Trophoblast cell (in vitro differentiated cells and primary cell): ENCODE results near the gene PTPRJ.

Source experiments
- DNase-seq, 2 donors: peaks; one replicate each; pipeline ENCODE4 v3.0.0-alpha.2; 2016
- H2AFZ ChIP-seq: 2 replicates; pipeline ENCODE4 v1.6.1; 2013; ENCODE audit warnings: low read length, moderate library complexity, mild to moderate bottlenecking; ENCODE audit not compliant: insufficient read depth, poor library complexity
- H2AK5ac ChIP-seq: 2 replicates; pipeline ENCODE4 v1.6.1; 2013; ENCODE audit warnings: mild to moderate bottlenecking, low read length
- H2BK120ac ChIP-seq: 2 replicates; pipeline ENCODE4 v1.6.1; 2013; ENCODE audit warnings: low read length, mild to moderate bottlenecking, moderate library complexity; ENCODE audit not compliant: insufficient read depth, poor library complexity
- H2BK12ac ChIP-seq: 2 replicates; pipeline ENCODE4 v1.6.1; 2013; ENCODE audit warnings: mild to moderate bottlenecking, low read length, moderate library complexity
- H2BK5ac ChIP-seq: 2 replicates; pipeline ENCODE4 v1.6.1; 2013; ENCODE audit warnings: low read length, low read depth, moderate library complexity, mild to moderate bottlenecking; ENCODE audit not compliant: poor library complexity
- H3K14ac ChIP-seq: 2 replicates; pipeline ENCODE4 v1.6.1; 2013; ENCODE audit warnings: mild to moderate bottlenecking, low read length
- H3K18ac ChIP-seq: 2 replicates; pipeline ENCODE4 v1.6.1; 2013; ENCODE audit warnings: mild to moderate bottlenecking, low read length
- H3K23ac ChIP-seq: 2 replicates; pipeline ENCODE4 v1.6.1; 2013; ENCODE audit warnings: low read length
- H3K27ac ChIP-seq: 2 replicates; pipeline ENCODE4 v1.5.1; 2013; ENCODE audit warnings: low read depth, mild to moderate bottlenecking, inconsistent platforms, low read length, moderate library complexity
- H3K27me3 ChIP-seq: 2 replicates; pipeline ENCODE4 v1.6.1; 2013; ENCODE audit warnings: inconsistent platforms, mild to moderate bottlenecking, low read length, moderate library complexity; ENCODE audit not compliant: insufficient read depth
- H3K36me3 ChIP-seq, 2 experiments: 1 replicate in 1 of 2; 2 replicates in 1 of 2; pipeline ENCODE4 v1.6.1; 2013; ENCODE audit warnings: low read length in 2 of 2, mild to moderate bottlenecking in 2 of 2, moderate library complexity in 1 of 2; ENCODE audit not compliant: insufficient read depth in 2 of 2, control insufficient read depth in 1 of 2
- H3K4ac ChIP-seq: 2 replicates; pipeline ENCODE4 v1.6.1; 2013; ENCODE audit warnings: low read depth, mild to moderate bottlenecking, low read length, moderate library complexity
- H3K4me1 ChIP-seq, 2 experiments: 1 replicate in 1 of 2; 2 replicates in 1 of 2; pipeline ENCODE4 v1.6.1; 2013; ENCODE audit warnings: low read length in 2 of 2, mild to moderate bottlenecking in 2 of 2, moderate library complexity in 1 of 2; ENCODE audit not compliant: insufficient read depth in 2 of 2, control insufficient read depth in 1 of 2
- H3K4me2 ChIP-seq: 2 replicates; pipeline ENCODE4 v1.6.1; 2013; ENCODE audit warnings: inconsistent platforms, mild to moderate bottlenecking, low read length, moderate library complexity
- H3K4me3 ChIP-seq: 2 replicates; pipeline ENCODE4 v1.5.1; 2013; ENCODE audit warnings: mild to moderate bottlenecking, low read depth, low read length, inconsistent platforms
- H3K79me1 ChIP-seq: one replicate; pipeline ENCODE4 v1.6.1; 2013; ENCODE audit warnings: low read length
- H3K79me2 ChIP-seq: 2 replicates; pipeline ENCODE4 v1.6.1; 2013; ENCODE audit warnings: low read length, mild to moderate bottlenecking; ENCODE audit not compliant: control insufficient read depth, insufficient read depth, poor library complexity
- H3K9ac ChIP-seq: 2 replicates; pipeline ENCODE4 v1.6.1; 2013; ENCODE audit warnings: mild to moderate bottlenecking, low read length
- H3K9me3 ChIP-seq: 2 replicates; pipeline ENCODE4 v1.6.1; 2013; ENCODE audit warnings: low read depth, mild to moderate bottlenecking, control low read depth, inconsistent platforms, low read length; ENCODE audit not compliant: insufficient read depth
- H4K12ac ChIP-seq: 2 replicates; pipeline ENCODE4 v1.6.1; 2013; ENCODE audit warnings: low read depth, mild to moderate bottlenecking, low read length, moderate library complexity
- H4K8ac ChIP-seq: 2 replicates; pipeline ENCODE4 v1.6.1; 2013; ENCODE audit warnings: low read depth, mild to moderate bottlenecking, low read length, moderate library complexity
- H4K91ac ChIP-seq: one replicate; pipeline ENCODE4 v1.6.1; 2013; ENCODE audit warnings: low read depth, mild to moderate bottlenecking, low read length, moderate library complexity
- WGBS: extraction: QIAGEN DNeasy Blood & Tissue Kit; methylation state at CpG from one replicate; pipeline ENCODE4 v1.1.7; 2013; ENCODE audit warnings: missing lambda C conversion rate; ENCODE audit not compliant: insufficient read length, insufficient coverage; ENCODE audit errors: extremely low coverage; 5-methylcytosine and 5-hydroxymethylcytosine counted together

Gene PTPRJ

DNA sequence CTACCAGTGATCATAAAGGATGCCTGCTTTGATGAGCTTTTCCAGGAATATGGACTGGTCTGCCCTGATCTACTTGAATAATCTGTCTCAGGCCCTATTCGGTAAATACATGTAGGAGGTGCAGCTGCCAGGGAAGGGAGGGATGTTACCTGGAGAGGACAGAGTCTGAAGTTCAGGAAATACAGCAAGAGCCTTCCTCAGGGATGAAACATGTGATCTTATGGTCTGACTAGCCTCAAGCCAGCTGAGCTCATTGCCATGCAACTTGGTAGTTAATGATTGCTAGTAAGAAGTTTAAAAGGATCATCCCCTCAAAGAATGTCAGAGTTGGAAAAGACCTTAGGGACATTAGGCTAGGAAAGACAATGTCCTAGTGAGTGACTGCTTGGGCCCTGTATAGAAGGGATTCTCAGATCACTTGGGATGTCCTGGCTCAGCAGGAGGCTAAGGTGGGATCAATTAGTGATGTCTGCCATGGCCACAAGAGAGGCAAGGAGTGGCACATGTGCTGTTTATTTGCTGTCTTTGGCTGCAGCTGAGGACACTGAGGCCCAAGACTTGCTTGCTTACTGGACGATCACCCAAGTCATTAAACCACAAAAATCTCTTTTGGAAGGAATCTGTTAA, 18.5 kb downstream of the PTPRJ start:
- H3K36me3 ChIP-seq, result no peaks in the 10 kb centered on the region
- WGBS, result no CpG with 5 or more reads among the region's 2 CpGs
- H2AK5ac ChIP-seq, result no peak overlapping the region

DNA sequence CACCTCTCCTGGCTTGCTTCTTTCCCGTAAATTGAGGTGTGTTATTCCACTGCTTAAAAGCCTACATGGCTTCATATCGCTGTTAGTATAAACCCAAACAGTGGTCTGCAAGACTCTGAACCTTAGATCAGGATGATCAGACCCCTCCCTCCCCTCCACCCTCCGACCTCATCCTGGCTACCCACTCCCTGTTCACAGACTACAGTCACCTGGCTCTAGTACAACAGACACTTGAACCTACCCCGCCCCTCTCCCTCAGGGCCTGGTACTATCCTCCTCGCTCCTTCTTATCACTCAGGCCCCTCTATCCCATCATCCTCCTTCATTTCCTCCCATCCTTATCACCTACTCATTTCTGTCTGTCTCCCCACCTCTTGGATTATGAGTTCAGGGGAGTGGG, 20.1 kb downstream of the PTPRJ start:
- H2BK5ac ChIP-seq, result no peak overlapping the region
- H3K9me3 ChIP-seq, result no peaks in the 10 kb centered on the region
- no peak for DNase-seq

More for the DNA sequence above, 18.5 kb downstream of the PTPRJ start:
- Histone ChIP-seq H2BK120ac (no peak overlapping the region), H3K79me1 (no peaks in the 10 kb centered on the region), H3K4me1 (peaks cover 0 to 7% of the 10 kb centered on the region in 2 experiments), H2BK5ac (no peak overlapping the region), H3K23ac (no peak overlapping the region), H3K4ac (no peak overlapping the region), H3K18ac (no peak overlapping the region), H2AFZ (no peak overlapping the region), H3K79me2 (no peaks in the 10 kb centered on the region), H3K4me2 (no peak overlapping the region), H4K91ac (no peak overlapping the region), H4K8ac (no peak overlapping the region), H3K9me3 (no peaks in the 10 kb centered on the region), H3K9ac (no peak overlapping the region), H3K4me3 (no peak overlapping the region), H2BK12ac (no peak overlapping the region), H4K12ac (no peak overlapping the region), H3K27me3 (no peaks in the 10 kb centered on the region), H3K14ac (no peak overlapping the region), H3K27ac (no peak overlapping the region)
- DNase-seq, result no peak

DNA sequence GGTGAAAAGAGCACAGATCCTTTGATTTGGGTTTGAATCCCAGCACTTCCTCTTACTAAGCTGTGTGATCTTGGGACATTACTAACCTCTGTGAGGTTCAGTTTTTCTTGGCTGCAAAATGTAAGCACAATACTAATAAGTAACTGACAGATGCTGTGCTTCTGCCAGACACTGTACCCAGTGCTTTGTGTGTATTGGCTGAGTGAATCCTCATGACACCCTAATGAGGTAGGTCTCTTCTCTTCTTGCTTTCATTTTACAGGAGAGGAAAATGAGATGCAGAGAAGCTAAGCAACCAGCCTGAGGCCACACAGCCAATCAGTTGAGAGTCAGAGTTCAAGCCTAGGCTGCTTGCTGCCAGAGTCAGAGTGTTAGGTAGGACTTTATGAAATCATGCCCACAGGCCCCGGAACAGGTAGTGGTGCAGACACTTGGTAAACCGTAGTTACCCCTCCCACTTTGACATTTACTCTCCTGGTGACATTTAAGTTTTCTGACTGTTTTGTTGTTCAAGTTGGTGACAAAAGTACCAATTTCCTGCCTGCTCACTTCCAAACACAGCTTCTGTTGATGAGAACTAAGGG, 21.2 kb downstream of the PTPRJ start:
- H3K4me1 ChIP-seq, result peaks cover 0 to 7% of the 10 kb centered on the region in 2 experiments
- H3K4ac ChIP-seq, result no peak overlapping the region
- H2BK12ac ChIP-seq, result no peak overlapping the region
- H4K91ac ChIP-seq, result no peak overlapping the region
- no peak overlapping the region for H4K8ac ChIP-seq
- no peak overlapping the region for H3K23ac ChIP-seq
- no peak overlapping the region for H3K9ac ChIP-seq
- no peak overlapping the region for H4K12ac ChIP-seq
- H3K79me2 ChIP-seq, result no peaks in the 10 kb centered on the region
- no peak overlapping the region for H3K4me2 ChIP-seq
- H2BK120ac ChIP-seq, result no peak overlapping the region
- H2AK5ac ChIP-seq, result no peak overlapping the region
- H3K14ac ChIP-seq, result no peak overlapping the region
- H3K27ac ChIP-seq, result no peak overlapping the region
- no peaks in the 10 kb centered on the region for H3K9me3 ChIP-seq
- H3K18ac ChIP-seq, result no peak overlapping the region
- no peaks in the 10 kb centered on the region for H3K79me1 ChIP-seq
- no CpG with 5 or more reads among the region's 2 CpGs for WGBS
- H2BK5ac ChIP-seq, result no peak overlapping the region
- H2AFZ ChIP-seq, result no peak overlapping the region
- no peak for DNase-seq
- no peaks in the 10 kb centered on the region for H3K36me3 ChIP-seq
- H3K27me3 ChIP-seq, result no peaks in the 10 kb centered on the region
- no peak overlapping the region for H3K4me3 ChIP-seq

More for the DNA sequence above, 20.1 kb downstream of the PTPRJ start:
- Histone ChIP-seq H4K12ac (no peak overlapping the region), H4K8ac (no peak overlapping the region), H3K79me1 (no peaks in the 10 kb centered on the region), H3K27ac (no peak overlapping the region), H3K18ac (no peak overlapping the region), H3K4me2 (no peak overlapping the region), H4K91ac (no peak overlapping the region), H3K4me3 (no peak overlapping the region), H2BK12ac (no peak overlapping the region), H3K36me3 (no peaks in the 10 kb centered on the region), H2AFZ (peak overlapping the region; percentile 23), H2BK120ac (no peak overlapping the region), H3K4ac (no peak overlapping the region), H3K27me3 (no peaks in the 10 kb centered on the region), H2AK5ac (no peak overlapping the region), H3K14ac (no peak overlapping the region), H3K79me2 (no peaks in the 10 kb centered on the region), H3K23ac (no peak overlapping the region), H3K4me1 (peaks cover 0 to 7% of the 10 kb centered on the region in 2 experiments), H3K9ac (no peak overlapping the region)
- WGBS, result 100% methylated on average over 1 of the region's 5 CpGs

DNA sequence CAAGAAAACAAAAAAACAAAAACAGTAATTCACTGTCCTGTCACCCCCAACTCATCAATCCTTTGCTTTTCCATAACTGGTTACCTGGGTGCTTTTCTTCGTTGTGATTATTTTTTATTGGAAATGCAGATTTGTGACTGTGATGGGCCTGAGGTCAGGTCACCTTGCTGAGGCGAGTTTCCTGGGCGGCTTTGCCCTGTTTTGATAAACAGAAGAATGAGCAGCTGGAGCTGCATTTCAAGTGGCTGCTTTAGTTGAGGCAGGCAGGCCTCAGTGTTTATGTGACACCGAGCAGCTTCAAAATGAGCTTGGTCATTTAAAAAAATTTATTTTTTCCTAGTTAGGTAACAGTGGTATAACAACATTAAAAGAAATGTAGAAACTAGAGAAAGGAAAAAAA, 22.2 kb downstream of the PTPRJ start:
- Histone ChIP-seq H4K8ac (no peak overlapping the region), H2BK5ac (no peak overlapping the region), H3K79me2 (no peaks in the 10 kb centered on the region), H3K4me2 (no peak overlapping the region), H3K4ac (no peak overlapping the region), H3K23ac (no peak overlapping the region), H2BK12ac (no peak overlapping the region), H3K9ac (no peak overlapping the region), H2AK5ac (no peak overlapping the region), H3K18ac (no peak overlapping the region), H3K27me3 (no peaks in the 10 kb centered on the region), H3K9me3 (no peaks in the 10 kb centered on the region), H4K91ac (no peak overlapping the region), H3K4me1 (peaks cover 0 to 1% of the 10 kb centered on the region in 2 experiments), H3K14ac (no peak overlapping the region), H2AFZ (no peak overlapping the region), H3K27ac (no peak overlapping the region), H2BK120ac (no peak overlapping the region), H4K12ac (no peak overlapping the region), H3K4me3 (no peak overlapping the region), H3K79me1 (no peaks in the 10 kb centered on the region), H3K36me3 (no peaks in the 10 kb centered on the region)
- DNase-seq, result no peak
- WGBS, result no CpG with 5 or more reads among the region's 4 CpGs
